ENCODE data around the gene NPRL2.

The NPRL2 gene

DNA sequence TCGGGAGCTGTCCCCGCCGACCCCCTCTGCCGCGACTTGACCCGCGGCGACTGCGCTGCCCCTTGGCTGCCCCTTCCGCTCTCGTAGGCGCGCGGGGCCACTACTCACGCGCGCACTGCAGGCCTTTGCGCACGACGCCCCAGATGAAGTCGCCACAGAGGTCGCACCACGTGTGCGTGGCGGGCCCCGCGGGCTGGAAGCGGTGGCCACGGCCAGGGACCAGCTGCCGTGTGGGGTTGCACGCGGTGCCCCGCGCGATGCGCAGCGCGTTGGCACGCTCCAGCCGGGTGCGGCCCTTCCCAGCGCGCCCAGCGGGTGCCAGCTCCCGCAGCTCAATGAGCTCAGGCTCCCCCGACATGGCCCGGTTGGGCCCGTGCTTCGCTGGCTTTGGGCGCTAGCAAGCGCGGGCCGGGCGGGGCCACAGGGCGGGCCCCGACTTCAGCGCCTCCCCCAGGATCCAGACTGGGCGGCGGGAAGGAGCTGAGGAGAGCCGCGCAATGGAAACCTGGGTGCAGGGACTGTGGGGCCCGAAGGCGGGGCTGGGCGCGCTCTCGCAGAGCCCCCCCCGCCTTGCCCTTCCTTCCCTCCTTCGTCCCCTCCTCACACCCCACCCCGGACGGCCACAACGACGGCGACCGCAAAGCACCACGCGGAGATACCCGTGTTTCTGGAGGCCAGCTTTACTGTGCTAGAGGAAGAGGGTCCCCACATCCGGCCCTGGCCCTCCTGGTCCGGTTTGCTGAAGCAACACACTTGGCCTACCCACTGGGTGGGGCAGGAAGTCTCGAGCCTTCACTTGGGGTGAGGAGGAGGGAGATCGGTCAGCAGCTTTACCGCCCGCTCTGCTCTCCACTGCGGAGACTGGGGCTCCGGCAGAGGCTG, 9.9 kb downstream of the NPRL2 start, which contains the start of gene RASSF1:
RASSF1 (minus strand) TSS at position 389 of the 882 bp plus-strand sequence; CDS start at position 358, 31 bp downstream.
- TF ChIP-seq EZH2 (optimal IDR thresholded peaks at IDR 0.05; ENCODE audit: low read depth, low read length) (no peak), CTCF (IDR thresholded peaks at IDR 0.05; ENCODE audit: low read length) (no peak), EZH2phosphoT487 (IDR thresholded peaks at IDR 0.05; ENCODE audit: low read length) (no peak)

GRCh38 chr3:50340147-50340447, 10.5 kb downstream of the NPRL2 start:
- Histone ChIP-seq H3K4me1 (ENCODE audit: low read length) (peaks cover 4% of the 10 kb centered on the region), H3K9me2 (replicated peaks; ENCODE audit: insufficient read depth, low read length) (no peaks in the 10 kb centered on the region), H3K36me3 (replicated peaks; ENCODE audit: insufficient read depth, low read length) (no peaks in the 10 kb centered on the region), H3F3A (ENCODE audit: insufficient read depth, low read length) (peaks cover 17% of the 10 kb centered on the region), H3K27ac (ENCODE audit: low read length) (no peak overlapping the region), H3K79me2 (ENCODE audit: low read length) (peaks cover 27% of the 10 kb centered on the region), H3K4me3 (ENCODE audit: low read length) (0 out of 2 replicates have a peak overlapping the region, but pooled peaks have one; percentile 30), H3K9me3 (replicated peaks; ENCODE audit: insufficient read depth, low read length) (no peaks in the 10 kb centered on the region), H2AFZ (ENCODE audit: low read length) (peak overlapping the region; percentile 59; the same call in 1 of the 2 replicates), H4K20me1 (ENCODE audit: insufficient read depth, low read length) (no peaks in the 10 kb centered on the region), H3K9ac (ENCODE audit: low read length) (no peak overlapping the region), H3K4me2 (ENCODE audit: low read depth, low read length) (peak overlapping the region; percentile 67; the same call in 1 of the 2 replicates), H3K27me3 (replicated peaks; ENCODE audit: insufficient read depth, low read length) (peaks cover 10% of the 10 kb centered on the region; the same call in 1 of the 2 replicates)
- TF ChIP-seq CTCF (IDR thresholded peaks at IDR 0.05; ENCODE audit: low read length) (no peak), EZH2phosphoT487 (IDR thresholded peaks at IDR 0.05; ENCODE audit: low read length) (no peak), EZH2 (optimal IDR thresholded peaks at IDR 0.05; ENCODE audit: low read depth, low read length) (no peak)
- DNase-seq, result no peak

More for the DNA sequence above, 9.9 kb downstream of the NPRL2 start, which contains the start of gene RASSF1:
- Histone ChIP-seq H3K4me2 (ENCODE audit: low read depth, low read length) (peak within 1 kb of the TSS; percentile 67; the same call in 1 of the 2 replicates), H3K27ac (ENCODE audit: low read length) (no peak within 1 kb of the TSS), H4K20me1 (ENCODE audit: insufficient read depth, low read length) (no peaks in the 10 kb centered on the region), H3K4me1 (ENCODE audit: low read length) (peaks cover 7% of the 10 kb centered on the region), H3K9me2 (replicated peaks; ENCODE audit: insufficient read depth, low read length) (no peaks in the 10 kb centered on the region), H3K9me3 (replicated peaks; ENCODE audit: insufficient read depth, low read length) (no peaks in the 10 kb centered on the region), H3K4me3 (ENCODE audit: low read length) (peak within 1 kb of the TSS; percentile 30; the same call in 1 of the 2 replicates), H2AFZ (ENCODE audit: low read length) (peak within 1 kb of the TSS; percentile 59; the same call in 1 of the 2 replicates), H3K36me3 (replicated peaks; ENCODE audit: insufficient read depth, low read length) (no peaks in the 10 kb centered on the region), H3K79me2 (ENCODE audit: low read length) (peaks cover 21% of the 10 kb centered on the region), H3K27me3 (replicated peaks; ENCODE audit: insufficient read depth, low read length) (peaks cover 10% of the 10 kb centered on the region; the same call in 1 of the 2 replicates), H3F3A (ENCODE audit: insufficient read depth, low read length) (peaks cover 17% of the 10 kb centered on the region), H3K9ac (ENCODE audit: low read length) (no peak within 1 kb of the TSS)
- no peak for DNase-seq

- Histone ChIP-seq H3F3A (ENCODE audit: insufficient read depth, low read length) (peaks cover 17% of the 10 kb centered on the region), H3K4me1 (ENCODE audit: low read length) (peaks cover 4% of the 10 kb centered on the region; the same call in 1 of the 2 replicates), H3K27ac (ENCODE audit: low read length) (no peak overlapping the region), H3K9ac (ENCODE audit: low read length) (no peak overlapping the region), H3K4me2 (ENCODE audit: low read depth, low read length) (no peak overlapping the region), H3K79me2 (ENCODE audit: low read length) (peaks cover 31% of the 10 kb centered on the region), H4K20me1 (ENCODE audit: insufficient read depth, low read length) (no peaks in the 10 kb centered on the region), H2AFZ (ENCODE audit: low read length) (no peak overlapping the region), H3K9me2 (replicated peaks; ENCODE audit: insufficient read depth, low read length) (no peaks in the 10 kb centered on the region), H3K27me3 (replicated peaks; ENCODE audit: insufficient read depth, low read length) (peaks cover 10% of the 10 kb centered on the region; the same call in 1 of the 2 replicates), H3K4me3 (ENCODE audit: low read length) (no peak overlapping the region), H3K9me3 (replicated peaks; ENCODE audit: insufficient read depth, low read length) (no peaks in the 10 kb centered on the region), H3K36me3 (replicated peaks; ENCODE audit: insufficient read depth, low read length) (no peaks in the 10 kb centered on the region)
- TF ChIP-seq CTCF (IDR thresholded peaks at IDR 0.05; ENCODE audit: low read length) (no peak), EZH2phosphoT487 (IDR thresholded peaks at IDR 0.05; ENCODE audit: low read length) (no peak), EZH2 (optimal IDR thresholded peaks at IDR 0.05; ENCODE audit: low read depth, low read length) (no peak)
- no peak for DNase-seq
These were observed 11.0 kb downstream of the NPRL2 start for GRCh38 chr3:50339485-50340146.

Data from MM.1S (cell line).